H1 (cell line): ENCODE data around the gene SPRR1A. TPM values are rescaled to one million over a fixed set of nuclear protein-coding genes. Genes with fewer than 3 reads are reported as not detected.

Experiments
- E2F6 ChIP-seq: IDR thresholded peaks from 2 replicates; pipeline ENCODE4 v1.6.1; 2012; ENCODE audit warnings: inconsistent platforms
- polyA plus RNA-seq, 7 experiments: library from polyadenylated mRNA; depleted of rRNA in 3 of 7; stranded (reverse) in 5 of 7; unstranded in 2 of 7; fragments of >200 nt in 5 of 7; fragments of 200-250 nt in 2 of 7; gene quantifications; 1 replicate in 5 of 7; 2 replicates in 1 of 7; 4 replicates in 1 of 7; pipeline versions ENCODE4 v1.2.1 to v1.2.3, GENCODE V29; 2011 to 2013; ENCODE audit warnings: missing spikeins in 2 of 7, mixed read lengths in 2 of 7
- total RNA-seq: library from RNA; stranded (reverse); fragmentation: NEBNext Ultra II Directional; extraction: Animal tissue kit (Norgen Biotek cat#: 25700); gene quantifications from 2 replicates; pipeline ENCODE4 v1.2.1, GENCODE V29; 2021

The SPRR1A gene
- total and polyA plus RNA-seq, 2 of the 8 experiments (the other 6 are each of a cell fraction or from before 2014, with no cell fraction given): not detected

- TF ChIP-seq E2F6: no peak
These were observed 3.2 kb upstream of the SPRR1A start (continued) for GRCh38 chr1:152980676-152981075.
